Osteocyte (in vitro differentiated cells): ENCODE measurements around the gene ENTPD7. TPM values are rescaled to one million over a fixed set of nuclear protein-coding genes. Genes with fewer than 3 reads are reported as not detected.

Source experiments
- DNase-seq: peaks from one replicate; pipeline ENCODE4 v3.0.0; 2021; ENCODE audit warnings: mixed read lengths; ENCODE audit not compliant: unreplicated experiment; ENCODE audit errors: extremely low spot score
- H3K27ac Mint-ChIP-seq: one replicate; pipeline ENCODE4 v1.8.0; 2021; ENCODE audit warnings: mild to moderate bottlenecking, mixed read lengths; ENCODE audit not compliant: unreplicated experiment
- H3K27me3 Mint-ChIP-seq: one replicate; pipeline ENCODE4 v1.8.0; 2021; ENCODE audit warnings: mixed read lengths; ENCODE audit not compliant: unreplicated experiment
- H3K36me3 Mint-ChIP-seq: one replicate; pipeline ENCODE4 v1.8.0; 2021; ENCODE audit warnings: mixed read lengths; ENCODE audit not compliant: unreplicated experiment
- H3K4me1 Mint-ChIP-seq: one replicate; pipeline ENCODE4 v1.8.0; 2021; ENCODE audit warnings: mixed read lengths; ENCODE audit not compliant: unreplicated experiment
- H3K4me3 Mint-ChIP-seq: one replicate; pipeline ENCODE4 v1.8.0; 2021; ENCODE audit warnings: mild to moderate bottlenecking, moderate library complexity, mixed read lengths; ENCODE audit not compliant: unreplicated experiment
- H3K9me3 Mint-ChIP-seq: one replicate; pipeline ENCODE4 v1.8.0; 2021; ENCODE audit warnings: mixed read lengths; ENCODE audit not compliant: unreplicated experiment
- CTCF ChIP-seq: fragments of 200-600 bp; sonication (generic); IDR thresholded peaks from 2 replicates; pipeline ENCODE4 v1.5.0; 2021; ENCODE audit warnings: antibody characterized with exemption, mild to moderate bottlenecking, moderate library complexity
- total RNA-seq: library from RNA; stranded (reverse); gene quantifications from 2 replicates; pipeline ENCODE4 v1.2.1, GENCODE V29; 2021

Gene ENTPD7
- total RNA-seq, 1 donor from 2014 or later, result 21.7 TPM

GRCh38 chr10:99615426-99615825 is 43.9 kb upstream of the ENTPD7 start:
- H3K27ac Mint-ChIP-seq, result no peak overlapping the region

GRCh38 chr10:99617696-99618095 is 41.6 kb upstream of the ENTPD7 start:
- Mint-ChIP-seq H3K4me1 (peaks cover 34% of the 10 kb centered on the region), H3K4me3 (no peak overlapping the region), H3K27ac (no peak overlapping the region), H3K36me3 (no peaks in the 10 kb centered on the region), H3K27me3 (no peaks in the 10 kb centered on the region), H3K9me3 (no peaks in the 10 kb centered on the region)
- no peak for TF ChIP-seq CTCF
- DNase-seq, result no peak

More at GRCh38 chr10:99615426-99615825, 43.9 kb upstream of the ENTPD7 start:
- peaks cover 22% of the 10 kb centered on the region for H3K4me1 Mint-ChIP-seq
- H3K27me3 Mint-ChIP-seq, result no peaks in the 10 kb centered on the region
- H3K9me3 Mint-ChIP-seq, result no peaks in the 10 kb centered on the region
- TF ChIP-seq CTCF, result no peak
- H3K36me3 Mint-ChIP-seq, result no peaks in the 10 kb centered on the region
- H3K4me3 Mint-ChIP-seq, result no peak overlapping the region
- no peak for DNase-seq

- DNase-seq, result no peak
- Mint-ChIP-seq H3K27ac (peak overlapping the region; percentile 77), H3K4me3 (peak overlapping the region; percentile 79), H3K36me3 (no peaks in the 10 kb centered on the region), H3K4me1 (peaks cover 34% of the 10 kb centered on the region), H3K27me3 (no peaks in the 10 kb centered on the region), H3K9me3 (no peaks in the 10 kb centered on the region)
- TF ChIP-seq CTCF, result no peak
Measured at GRCh38 chr10:99619090-99619800, 40.1 kb upstream of the ENTPD7 start.

GRCh38 chr10:99619851-99620710 is 39.2 kb upstream of the ENTPD7 start, which contains the start of gene SLC25A28:
SLC25A28 (minus strand) TSS chr10:99620439; CDS start chr10:99620335, 104 bp downstream.
- peak within 1 kb of the TSS; percentile 83 for H3K4me3 Mint-ChIP-seq
- no peaks in the 10 kb centered on the region for H3K9me3 Mint-ChIP-seq
- H3K36me3 Mint-ChIP-seq, result no peaks in the 10 kb centered on the region
- peak within 1 kb of the TSS; percentile 98 for H3K27ac Mint-ChIP-seq
- H3K4me1 Mint-ChIP-seq, result peaks cover 34% of the 10 kb centered on the region
- peaks cover 2% of the 10 kb centered on the region for H3K27me3 Mint-ChIP-seq
- DNase-seq, result peak; percentile 98
- no peak for TF ChIP-seq CTCF
